Measurements from ENCODE around the gene ZFP92. TPM values are rescaled to one million over a fixed set of nuclear protein-coding genes. Genes with fewer than 3 reads are reported as not detected.
"Not testable (repeated sequence)": the region's sequence is repeated elsewhere in the genome, so short reads cannot be mapped to it uniquely, and the experiment has no call there.

The ZFP92 gene
- total RNA-seq, 1 donor from 2014 or later: 2.4 TPM

DNA sequence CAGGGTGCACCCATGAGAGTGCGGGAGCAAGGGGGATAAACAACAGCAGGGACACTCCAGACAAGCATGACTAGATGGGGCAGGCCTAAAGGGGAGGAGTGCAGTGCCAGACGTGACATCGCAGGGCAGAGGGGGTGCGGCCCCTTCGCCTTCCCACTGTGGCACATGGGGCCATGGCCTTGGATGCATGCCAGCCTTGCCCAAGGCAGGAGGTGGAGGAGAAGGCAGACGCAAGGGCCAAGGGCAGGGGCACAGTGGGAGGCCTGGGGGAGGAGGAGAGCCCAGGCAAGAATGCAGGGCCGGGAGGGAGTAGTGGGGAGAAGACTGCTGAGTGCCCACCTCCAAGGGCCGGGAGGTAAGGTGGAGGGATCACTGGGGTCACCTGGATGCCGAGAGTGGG is 31.8 kb upstream of the ZFP92 start:
- no peak for DNase-seq (ENCODE audit: low spot score)
- H3K36me3 Mint-ChIP-seq (ENCODE audit: low read depth): no peaks in the 10 kb centered on the region
- no peaks in the 10 kb centered on the region for H3K9me3 Mint-ChIP-seq
- H3K4me1 Mint-ChIP-seq (ENCODE audit: low read depth): no peaks in the 10 kb centered on the region
- intact Hi-C loops (cut with micrococcal nuclease): no loop called here
- H3K27ac Mint-ChIP-seq: no peak overlapping the region
- no peak overlapping the region for H3K4me3 Mint-ChIP-seq
- no peaks in the 10 kb centered on the region for H3K27me3 Mint-ChIP-seq (ENCODE audit: insufficient read depth)

DNA sequence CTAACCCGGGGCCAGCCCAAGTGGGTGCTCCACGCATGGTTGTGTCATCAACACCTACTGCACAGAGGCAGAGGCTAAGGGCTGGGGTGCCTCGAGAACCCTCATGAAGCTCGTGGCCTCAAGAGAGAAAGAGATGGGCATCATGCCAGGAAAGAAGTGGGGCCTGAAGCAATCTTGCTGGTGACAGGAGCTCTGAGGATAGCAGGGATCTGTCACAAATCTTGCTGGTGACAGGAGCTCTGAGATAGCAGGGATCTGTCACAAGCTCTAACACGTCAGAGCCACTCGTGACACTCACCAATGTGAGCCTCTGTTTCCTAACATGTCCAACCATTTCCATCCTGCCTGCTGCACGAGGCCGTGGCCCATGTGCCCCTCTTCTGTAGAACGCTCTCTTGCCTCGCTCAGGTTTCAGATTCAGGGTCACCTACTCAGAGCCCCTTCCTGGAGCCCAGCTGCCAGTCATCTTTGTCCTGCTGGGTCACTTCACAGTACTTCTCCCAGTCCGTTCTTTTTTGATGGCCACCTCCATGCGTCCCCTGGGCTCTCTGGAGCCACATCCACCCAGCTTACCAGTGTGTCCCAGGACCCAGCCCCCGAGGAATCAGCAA is 31.2 kb upstream of the ZFP92 start:
- no peak for DNase-seq (ENCODE audit: low spot score)
- intact Hi-C loops (cut with micrococcal nuclease): no loop called here
- Mint-ChIP-seq H3K4me1 (ENCODE audit: low read depth) (no peaks in the 10 kb centered on the region), H3K4me3 (no peak overlapping the region), H3K9me3 (no peaks in the 10 kb centered on the region), H3K27ac (no peak overlapping the region), H3K36me3 (ENCODE audit: low read depth) (no peaks in the 10 kb centered on the region), H3K27me3 (ENCODE audit: insufficient read depth) (no peaks in the 10 kb centered on the region)

DNA sequence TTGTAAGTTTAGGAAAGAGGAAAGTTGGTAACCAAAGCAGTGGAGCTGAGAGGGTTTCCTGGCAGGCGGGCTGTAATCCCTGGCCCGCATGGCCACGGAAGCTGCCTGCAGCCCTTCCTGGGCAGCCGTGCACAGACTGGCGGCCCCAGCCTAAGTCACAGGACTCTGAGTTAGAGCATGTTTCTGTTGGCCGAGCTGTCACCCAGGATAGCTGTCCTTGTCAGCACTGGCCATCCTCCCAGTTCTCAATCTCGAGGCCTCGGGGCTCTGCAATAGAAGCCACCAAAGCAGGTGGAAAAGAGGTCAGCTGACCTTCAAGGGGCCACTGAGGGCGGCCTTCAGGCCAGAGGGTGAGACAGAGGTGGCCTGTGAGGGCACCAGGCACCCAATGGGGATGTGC is 30.6 kb upstream of the ZFP92 start:
- Mint-ChIP-seq H3K4me1 (ENCODE audit: low read depth) (no peaks in the 10 kb centered on the region), H3K4me3 (no peak overlapping the region), H3K9me3 (no peaks in the 10 kb centered on the region), H3K27me3 (ENCODE audit: insufficient read depth) (no peaks in the 10 kb centered on the region), H3K27ac (no peak overlapping the region), H3K36me3 (ENCODE audit: low read depth) (no peaks in the 10 kb centered on the region)
- DNase-seq (ENCODE audit: low spot score): no peak
- intact Hi-C loops (cut with micrococcal nuclease): no loop called here

DNA sequence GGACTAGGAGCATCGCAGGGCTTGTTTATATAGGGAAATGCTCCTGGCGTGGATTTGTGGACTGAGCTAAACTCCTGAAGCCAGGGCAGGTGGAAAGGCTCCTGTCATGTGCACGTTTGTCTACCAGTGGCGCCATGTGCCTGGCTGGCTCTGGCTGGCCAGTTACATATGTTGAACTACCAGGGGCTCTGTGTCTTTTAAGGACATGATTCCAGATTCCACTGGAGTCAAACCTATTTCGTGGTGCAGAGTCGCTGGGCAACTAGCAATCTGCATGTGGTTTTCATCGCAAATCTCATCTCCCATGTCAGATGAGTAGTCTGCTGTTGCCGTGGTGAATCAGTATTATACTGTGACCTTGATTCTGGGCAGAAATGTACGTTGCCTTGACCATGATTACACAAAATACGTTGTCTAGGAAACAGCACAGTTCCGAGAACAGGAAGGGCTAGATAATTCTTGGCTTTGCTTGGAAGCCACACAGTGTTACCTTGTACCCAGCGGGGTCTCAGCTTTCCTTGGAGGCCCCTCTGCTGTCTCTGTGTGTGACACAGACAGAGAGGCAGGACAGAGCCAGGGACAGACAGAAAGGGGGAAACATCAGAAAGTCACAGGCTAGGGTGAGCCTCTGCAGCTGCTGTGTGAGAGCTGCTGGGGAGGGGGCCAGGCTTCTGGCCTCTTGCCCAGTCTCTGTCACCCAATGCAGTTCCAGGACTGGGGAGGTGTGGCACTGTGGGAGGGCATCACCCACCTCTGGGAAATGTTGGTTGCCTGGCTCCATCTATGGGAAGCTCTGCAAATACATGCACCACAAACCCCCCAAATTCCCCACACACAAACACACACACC is 29.4 kb upstream of the ZFP92 start:
- Mint-ChIP-seq H3K27me3 (ENCODE audit: insufficient read depth) (peaks cover 2% of the 10 kb centered on the region), H3K27ac (no peak overlapping the region), H3K4me3 (no peak overlapping the region), H3K9me3 (no peaks in the 10 kb centered on the region), H3K4me1 (ENCODE audit: low read depth) (no peaks in the 10 kb centered on the region), H3K36me3 (ENCODE audit: low read depth) (no peaks in the 10 kb centered on the region)
- intact Hi-C loops (cut with micrococcal nuclease): no loop called here
- no peak for DNase-seq (ENCODE audit: low spot score)

DNA sequence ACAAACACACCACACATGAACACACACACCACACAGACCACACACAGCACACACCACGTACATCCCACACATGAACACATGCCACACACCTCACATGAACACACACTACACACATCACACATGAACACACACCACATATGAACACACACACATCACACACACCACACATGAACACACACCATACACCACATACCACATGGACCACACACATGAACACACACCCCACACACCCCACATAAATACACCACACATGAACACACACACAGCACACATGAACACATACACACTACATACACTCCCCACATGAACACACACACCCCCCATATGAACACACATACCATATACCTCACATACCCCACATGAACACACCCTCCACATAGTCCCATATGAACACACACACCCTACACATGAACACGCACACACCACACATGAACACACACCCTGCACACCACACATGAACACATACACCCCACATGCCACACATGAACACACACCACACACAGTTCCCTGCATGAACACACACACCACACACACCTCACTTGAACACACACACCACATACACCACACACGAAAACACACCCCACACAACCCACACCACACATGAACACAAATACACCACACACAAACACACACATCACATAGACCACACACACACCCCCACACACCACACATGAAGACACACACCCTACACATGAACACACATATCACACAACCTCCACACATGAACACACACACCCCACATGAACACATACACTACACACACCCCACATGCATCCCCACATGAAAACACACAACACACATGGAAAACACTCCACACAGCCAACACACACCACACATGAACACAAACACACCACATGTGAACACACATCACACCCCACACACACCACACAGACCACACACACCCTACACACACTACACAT is 28.4 kb upstream of the ZFP92 start:
- no peak overlapping the region for H3K4me3 Mint-ChIP-seq
- no peak overlapping the region for H3K27ac Mint-ChIP-seq
- H3K9me3 Mint-ChIP-seq: no peaks in the 10 kb centered on the region
- no peak for DNase-seq (ENCODE audit: low spot score)
- H3K27me3 Mint-ChIP-seq (ENCODE audit: insufficient read depth): peaks cover 2% of the 10 kb centered on the region
- intact Hi-C loops (cut with micrococcal nuclease): no loop called here
- H3K36me3 Mint-ChIP-seq (ENCODE audit: low read depth): no peaks in the 10 kb centered on the region
- H3K4me1 Mint-ChIP-seq (ENCODE audit: low read depth): no peaks in the 10 kb centered on the region

- H3K4me1 Mint-ChIP-seq (ENCODE audit: low read depth): no peaks in the 10 kb centered on the region
- H3K4me3 Mint-ChIP-seq: no peak overlapping the region
Measured at GRCh38 chrX:153384390-153384789, 26.9 kb upstream of the ZFP92 start.

GRCh38 chrX:153384973-153385372 is 26.3 kb upstream of the ZFP92 start:
- H3K4me1 Mint-ChIP-seq (ENCODE audit: low read depth); H3K27me3 Mint-ChIP-seq (ENCODE audit: insufficient read depth); H3K9me3 Mint-ChIP-seq; H3K4me3 Mint-ChIP-seq; H3K36me3 Mint-ChIP-seq (ENCODE audit: low read depth); H3K27ac Mint-ChIP-seq; DNase-seq (ENCODE audit: low spot score); intact Hi-C loops (cut with micrococcal nuclease): not testable (repeated sequence)

More at GRCh38 chrX:153384390-153384789, 26.9 kb upstream of the ZFP92 start:
- Mint-ChIP-seq H3K27ac (no peak overlapping the region), H3K9me3 (no peaks in the 10 kb centered on the region), H3K27me3 (ENCODE audit: insufficient read depth) (peaks cover 2% of the 10 kb centered on the region), H3K36me3 (ENCODE audit: low read depth) (no peaks in the 10 kb centered on the region)
- DNase-seq (ENCODE audit: low spot score): no peak
- intact Hi-C loops (cut with micrococcal nuclease): no loop called here

- H3K27me3 Mint-ChIP-seq (ENCODE audit: insufficient read depth): peaks cover 2% of the 10 kb centered on the region
- H3K4me1 Mint-ChIP-seq (ENCODE audit: low read depth): no peaks in the 10 kb centered on the region
- H3K4me3 Mint-ChIP-seq: no peak overlapping the region
- intact Hi-C loops (cut with micrococcal nuclease): no loop called here
- H3K27ac Mint-ChIP-seq: no peak overlapping the region
- no peaks in the 10 kb centered on the region for H3K9me3 Mint-ChIP-seq
- no peaks in the 10 kb centered on the region for H3K36me3 Mint-ChIP-seq (ENCODE audit: low read depth)
- no peak for DNase-seq (ENCODE audit: low spot score)
Measured at GRCh38 chrX:153386097-153386496, 25.2 kb upstream of the ZFP92 start.

DNA sequence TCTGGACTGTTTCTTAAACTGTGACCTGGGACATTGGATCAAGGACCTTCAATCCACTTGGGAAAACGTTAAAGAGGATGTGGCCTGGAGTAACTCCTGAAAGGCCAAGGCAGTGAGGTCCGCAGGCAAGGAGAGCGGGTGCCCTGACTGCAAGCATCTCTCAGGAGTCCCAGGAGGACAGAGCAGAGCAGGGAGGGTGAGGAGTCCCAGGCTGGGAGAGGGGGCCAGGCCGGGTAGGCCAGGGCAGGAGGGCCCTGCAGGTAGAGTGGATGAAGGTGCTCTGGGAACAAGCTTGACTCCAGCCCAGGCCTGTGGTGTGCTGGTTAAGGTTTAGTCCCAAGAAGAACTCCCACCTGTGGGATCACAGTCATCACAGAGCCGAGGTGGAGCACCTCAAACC is 23.9 kb upstream of the ZFP92 start:
- H3K36me3 Mint-ChIP-seq (ENCODE audit: low read depth): no peaks in the 10 kb centered on the region
- H3K27ac Mint-ChIP-seq: no peak overlapping the region
- DNase-seq (ENCODE audit: low spot score): no peak
- H3K27me3 Mint-ChIP-seq (ENCODE audit: insufficient read depth): peaks cover 2% of the 10 kb centered on the region
- no peaks in the 10 kb centered on the region for H3K4me1 Mint-ChIP-seq (ENCODE audit: low read depth)
- intact Hi-C loops (cut with micrococcal nuclease): no loop called here
- no peak overlapping the region for H3K4me3 Mint-ChIP-seq
- no peaks in the 10 kb centered on the region for H3K9me3 Mint-ChIP-seq

DNA sequence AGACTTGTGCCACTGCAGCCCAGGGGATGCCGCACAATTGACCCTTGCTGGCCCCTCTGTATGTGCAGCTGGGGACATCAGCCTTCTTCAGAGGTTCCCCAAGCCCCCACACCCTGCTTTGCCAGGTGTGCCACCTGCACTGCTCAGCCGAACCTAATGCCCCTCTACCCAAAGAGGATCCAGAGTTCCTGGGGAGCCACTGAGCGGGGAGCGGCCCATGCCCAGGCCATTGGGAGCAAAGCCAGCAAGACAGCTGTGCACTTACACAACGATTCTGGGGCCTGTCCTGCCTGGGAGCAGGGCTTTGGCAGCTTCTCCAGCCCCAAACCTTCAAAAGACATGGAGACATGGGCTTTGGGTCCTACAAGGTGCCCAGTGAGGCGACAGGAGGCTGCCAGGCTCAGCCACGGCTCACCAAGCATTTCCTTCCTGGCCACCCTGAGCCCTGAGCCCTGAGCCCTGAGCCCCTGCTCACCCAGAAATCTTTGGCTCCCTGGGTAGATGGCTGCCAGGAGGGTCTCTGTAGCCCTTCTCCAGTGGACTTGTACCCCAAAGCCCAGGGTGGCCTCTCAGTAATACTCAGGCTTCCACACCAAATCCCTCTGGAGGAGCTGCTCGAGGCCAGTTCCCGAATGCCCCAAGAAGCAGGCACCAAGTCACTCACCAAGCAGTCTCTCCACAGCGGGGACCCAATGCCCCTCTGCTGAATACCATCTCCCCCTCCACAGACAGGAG is 23.1 kb upstream of the ZFP92 start:
- Mint-ChIP-seq H3K27me3 (ENCODE audit: insufficient read depth) (peaks cover 2% of the 10 kb centered on the region), H3K27ac (no peak overlapping the region), H3K4me3 (no peak overlapping the region), H3K4me1 (ENCODE audit: low read depth) (no peaks in the 10 kb centered on the region), H3K9me3 (no peaks in the 10 kb centered on the region), H3K36me3 (ENCODE audit: low read depth) (no peaks in the 10 kb centered on the region)
- DNase-seq (ENCODE audit: low spot score): no peak
- intact Hi-C loops (cut with micrococcal nuclease): no loop called here

DNA sequence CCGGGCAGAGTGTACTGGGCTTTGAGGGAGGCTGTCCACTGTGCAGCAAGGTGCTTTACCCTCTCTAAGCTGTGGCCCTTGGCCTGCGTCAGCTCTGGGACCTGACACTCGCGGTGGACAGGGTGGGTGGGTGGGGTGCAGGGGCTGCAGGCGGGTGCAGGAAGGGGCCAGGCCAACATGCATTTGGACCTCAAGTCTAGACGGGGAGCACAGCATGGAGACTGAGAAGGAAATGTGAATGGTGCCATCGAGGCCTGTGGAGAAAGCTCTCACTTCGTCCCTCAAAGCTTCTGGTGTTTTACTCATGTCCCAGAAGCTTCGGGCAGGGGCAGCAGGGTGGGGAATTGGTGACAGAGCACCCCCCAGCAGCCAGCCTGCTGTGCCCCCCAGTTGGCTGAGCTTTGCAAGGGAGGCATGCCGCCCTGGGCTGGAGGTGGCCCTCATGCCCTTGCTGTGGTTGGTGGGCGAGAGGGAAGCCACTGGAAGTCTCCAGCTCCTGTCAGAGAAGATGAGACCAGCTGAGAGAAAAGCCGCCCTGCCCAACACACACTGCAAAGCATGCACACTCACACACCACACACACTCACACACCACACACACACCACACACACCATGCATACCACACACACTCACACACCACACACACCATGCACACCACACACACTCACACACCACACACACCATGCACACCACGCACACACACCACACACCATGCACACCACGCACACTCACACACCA is 22.4 kb upstream of the ZFP92 start:
- intact Hi-C loops (cut with micrococcal nuclease): no loop called here
- Mint-ChIP-seq H3K9me3 (no peaks in the 10 kb centered on the region), H3K4me1 (ENCODE audit: low read depth) (peaks cover under 1% of the 10 kb centered on the region), H3K36me3 (ENCODE audit: low read depth) (no peaks in the 10 kb centered on the region), H3K4me3 (no peak overlapping the region), H3K27ac (no peak overlapping the region), H3K27me3 (ENCODE audit: insufficient read depth) (peaks cover 2% of the 10 kb centered on the region)
- no peak for DNase-seq (ENCODE audit: low spot score)

- H3K9me3 Mint-ChIP-seq; H3K4me1 Mint-ChIP-seq (ENCODE audit: low read depth); intact Hi-C loops (cut with micrococcal nuclease); H3K27ac Mint-ChIP-seq; H3K36me3 Mint-ChIP-seq (ENCODE audit: low read depth); H3K27me3 Mint-ChIP-seq (ENCODE audit: insufficient read depth); DNase-seq (ENCODE audit: low spot score); H3K4me3 Mint-ChIP-seq: not testable (repeated sequence)
Measured at GRCh38 chrX:153389460-153389768, 21.9 kb upstream of the ZFP92 start.

Data from activated T-helper 1 cell treated with anti-CD3 and anti-CD28 coated beads, Interleukin-12 subunit alpha, Interleukin-12 subunit beta, Interleukin-2, Interleukin-4 antibody, amounts not matched to agents 30 ng/mL and 10 ng/mL and 1 ng/mL, durations not matched to agents 14 hours and 24 hours and 36 hours (primary cell).